RWPE2 (cell line): ENCODE measurements around the gene GRIP1.

Experiments
- ATAC-seq: fragments of 200-7000 bp; cut with Tn5 transposase; 3 replicates; pipeline ENCODE4 v1.9.1; 2021; ENCODE audit warnings: low read depth
- DNase-seq: peaks from one replicate; pipeline ENCODE4 v3.0.0-alpha.2; 2020; ENCODE audit warnings: low spot score
- H3K27ac ChIP-seq: fragments of 450-650 bp; 2 replicates; pipeline ENCODE4 v1.5.1; 2017; ENCODE audit warnings: mild to moderate bottlenecking; ENCODE audit not compliant: poor library complexity, severe bottlenecking
- H3K27me3 ChIP-seq: fragments of 250-450 bp; sonication (Bioruptor Pico); 2 replicates; pipeline ENCODE4 v1.5.1; 2021; ENCODE audit warnings: mild to moderate bottlenecking, moderate library complexity; ENCODE audit not compliant: insufficient read depth, poor library complexity, severe bottlenecking
- H3K36me3 ChIP-seq: fragments of 250-450 bp; sonication (Bioruptor Pico); 2 replicates; pipeline ENCODE4 v1.5.1; 2020; ENCODE audit warnings: low read depth, mild to moderate bottlenecking, moderate library complexity
- H3K4me1 ChIP-seq: fragments of 250-450 bp; sonication (Bioruptor Pico); 2 replicates; pipeline ENCODE4 v1.5.1; 2021; ENCODE audit warnings: mild to moderate bottlenecking, moderate library complexity; ENCODE audit not compliant: insufficient read depth, poor library complexity, severe bottlenecking
- H3K4me3 ChIP-seq: fragments of 250-450 bp; sonication (Bioruptor Pico); 2 replicates; pipeline ENCODE4 v1.5.1; 2021; ENCODE audit warnings: mild to moderate bottlenecking, moderate library complexity; ENCODE audit not compliant: severe bottlenecking
- H3K9me3 ChIP-seq: fragments of 250-450 bp; sonication (Bioruptor Pico); 2 replicates; pipeline ENCODE4 v1.5.1; 2021; ENCODE audit warnings: mild to moderate bottlenecking, moderate library complexity; ENCODE audit not compliant: severe bottlenecking
- TF ChIP-seq, protein P1 (sequence below): fragments of 450-650 bp; IDR thresholded peaks from one replicate; pipeline ENCODE4 v1.5.1; 2017; ENCODE audit warnings: mild to moderate bottlenecking, moderate library complexity; ENCODE audit not compliant: poor library complexity, severe bottlenecking

Gene GRIP1

DNA sequence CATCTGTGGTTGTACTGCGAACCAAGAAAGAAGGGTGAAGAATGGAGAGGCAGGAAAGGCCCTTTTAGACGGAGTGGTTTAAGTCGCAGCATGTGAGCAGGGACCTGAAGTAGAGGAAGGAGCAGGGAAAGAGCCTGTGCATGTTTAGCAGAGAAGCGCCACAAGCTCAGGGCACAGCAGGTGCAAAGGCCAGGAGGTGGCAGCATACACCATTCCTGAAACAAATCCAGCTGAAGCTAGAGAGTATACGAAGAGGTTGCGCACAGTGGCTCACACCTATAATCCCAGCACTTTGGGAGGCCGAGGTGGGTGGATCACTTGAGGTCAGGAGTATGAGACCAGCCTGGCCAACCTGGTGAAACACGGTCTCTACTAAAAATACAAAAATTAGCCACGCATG is 326.7 kb downstream of the GRIP1 start:
- H3K4me3 ChIP-seq: no peak overlapping the region
- TF ChIP-seq, protein P1, sequence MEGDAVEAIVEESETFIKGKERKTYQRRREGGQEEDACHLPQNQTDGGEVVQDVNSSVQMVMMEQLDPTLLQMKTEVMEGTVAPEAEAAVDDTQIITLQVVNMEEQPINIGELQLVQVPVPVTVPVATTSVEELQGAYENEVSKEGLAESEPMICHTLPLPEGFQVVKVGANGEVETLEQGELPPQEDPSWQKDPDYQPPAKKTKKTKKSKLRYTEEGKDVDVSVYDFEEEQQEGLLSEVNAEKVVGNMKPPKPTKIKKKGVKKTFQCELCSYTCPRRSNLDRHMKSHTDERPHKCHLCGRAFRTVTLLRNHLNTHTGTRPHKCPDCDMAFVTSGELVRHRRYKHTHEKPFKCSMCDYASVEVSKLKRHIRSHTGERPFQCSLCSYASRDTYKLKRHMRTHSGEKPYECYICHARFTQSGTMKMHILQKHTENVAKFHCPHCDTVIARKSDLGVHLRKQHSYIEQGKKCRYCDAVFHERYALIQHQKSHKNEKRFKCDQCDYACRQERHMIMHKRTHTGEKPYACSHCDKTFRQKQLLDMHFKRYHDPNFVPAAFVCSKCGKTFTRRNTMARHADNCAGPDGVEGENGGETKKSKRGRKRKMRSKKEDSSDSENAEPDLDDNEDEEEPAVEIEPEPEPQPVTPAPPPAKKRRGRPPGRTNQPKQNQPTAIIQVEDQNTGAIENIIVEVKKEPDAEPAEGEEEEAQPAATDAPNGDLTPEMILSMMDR: peak; percentile 54
- H3K27ac ChIP-seq: no peak overlapping the region
- H3K9me3 ChIP-seq: no peaks in the 10 kb centered on the region
- ATAC-seq: peak; percentile 60; the same call in 1 of the 3 replicates
- no peaks in the 10 kb centered on the region for H3K36me3 ChIP-seq
- no peaks in the 10 kb centered on the region for H3K27me3 ChIP-seq
- no peaks in the 10 kb centered on the region for H3K4me1 ChIP-seq
- no peak for DNase-seq

DNA sequence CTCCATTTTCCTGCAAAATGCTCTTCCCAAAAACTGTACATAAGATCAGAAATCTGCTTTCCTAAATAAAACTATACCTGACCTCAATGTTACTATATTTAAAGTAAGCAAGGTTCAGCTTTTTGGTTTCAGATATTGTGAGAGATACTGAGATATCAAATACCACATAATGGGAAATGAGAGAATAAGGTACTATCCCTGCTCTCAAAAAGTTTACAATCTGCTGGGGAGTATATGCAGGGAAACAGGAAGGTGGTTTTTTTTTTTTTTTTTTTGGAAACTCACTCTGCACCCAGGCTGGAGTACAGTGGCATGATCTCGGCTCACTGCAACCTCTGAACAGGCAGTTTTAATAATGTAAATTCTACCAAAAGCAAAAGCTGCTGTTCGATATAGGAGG is 327.6 kb downstream of the GRIP1 start:
- TF ChIP-seq, protein P1: no peak
- Histone ChIP-seq H3K4me1 (no peaks in the 10 kb centered on the region), H3K27ac (no peak overlapping the region), H3K9me3 (no peaks in the 10 kb centered on the region), H3K4me3 (no peak overlapping the region), H3K27me3 (no peaks in the 10 kb centered on the region), H3K36me3 (no peaks in the 10 kb centered on the region)
- DNase-seq (no peak), ATAC-seq (no peak)

DNA sequence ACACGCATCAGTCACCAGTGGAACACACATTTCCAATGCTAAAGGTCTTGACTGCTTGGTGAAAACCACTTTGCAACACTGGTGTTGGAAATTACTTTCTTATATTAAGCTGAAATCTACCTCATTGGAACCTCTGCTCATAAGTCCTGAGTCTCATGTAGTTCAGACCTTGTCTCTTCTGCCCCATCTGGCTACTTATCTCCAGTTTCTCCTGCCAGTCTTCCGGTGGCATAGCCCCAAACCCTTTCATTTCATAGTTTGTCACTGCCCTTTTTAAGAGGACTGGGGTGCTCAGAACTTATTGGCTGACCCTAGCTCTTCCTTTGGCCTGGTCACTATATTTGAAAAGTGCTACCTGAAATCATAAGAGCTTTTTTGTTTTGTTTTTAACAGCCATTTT is 332.9 kb downstream of the GRIP1 start:
- Histone ChIP-seq H3K27me3 (no peaks in the 10 kb centered on the region), H3K4me1 (no peaks in the 10 kb centered on the region), H3K36me3 (no peaks in the 10 kb centered on the region), H3K27ac (no peak overlapping the region), H3K9me3 (no peaks in the 10 kb centered on the region), H3K4me3 (no peak overlapping the region)
- ATAC-seq (no peak), DNase-seq (no peak)
- TF ChIP-seq, protein P1: no peak

DNA sequence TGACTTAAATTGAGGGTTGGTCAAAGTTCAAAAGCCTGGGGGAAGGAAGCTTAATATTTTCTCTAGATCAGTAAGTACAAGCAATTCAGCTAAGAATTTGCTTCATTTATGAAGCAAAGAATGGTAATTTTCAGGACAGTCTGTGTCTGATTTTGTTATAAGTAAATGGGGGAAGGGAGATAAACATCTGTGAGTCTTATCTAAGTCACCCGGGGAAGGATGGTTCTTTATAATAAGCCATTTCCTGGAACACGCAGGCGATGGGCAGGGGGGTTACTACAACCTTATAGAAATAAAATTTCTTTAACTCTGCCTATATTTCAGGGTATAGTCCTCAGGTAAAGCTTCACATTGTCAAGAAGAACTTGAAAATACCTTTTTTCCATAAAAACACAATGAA is 333.7 kb downstream of the GRIP1 start:
- TF ChIP-seq, protein P1: no peak
- H3K27me3 ChIP-seq: no peaks in the 10 kb centered on the region
- no peaks in the 10 kb centered on the region for H3K4me1 ChIP-seq
- H3K4me3 ChIP-seq: no peak overlapping the region
- DNase-seq (no peak), ATAC-seq (no peak)
- no peaks in the 10 kb centered on the region for H3K9me3 ChIP-seq
- no peaks in the 10 kb centered on the region for H3K36me3 ChIP-seq
- H3K27ac ChIP-seq: no peak overlapping the region

DNA sequence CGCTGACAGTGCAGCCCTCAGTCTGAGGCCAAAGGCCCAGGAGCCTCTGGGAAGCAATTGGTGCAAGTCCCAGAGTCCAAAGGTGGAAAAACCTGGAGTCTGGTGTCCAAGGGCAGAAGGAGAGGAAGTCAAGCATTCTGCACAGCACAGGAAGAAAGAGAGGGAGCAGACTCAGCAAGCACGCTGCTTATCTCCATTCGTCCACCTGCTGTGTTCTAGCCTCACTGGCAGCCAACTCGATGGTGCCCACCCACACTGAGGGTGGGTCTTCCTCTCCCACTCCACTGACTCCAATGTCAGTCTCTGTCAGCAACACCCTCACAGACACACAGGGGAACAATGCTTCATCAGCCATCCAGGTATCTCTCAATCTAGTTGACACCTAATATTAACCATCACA is 337.8 kb downstream of the GRIP1 start:
- no peaks in the 10 kb centered on the region for H3K4me1 ChIP-seq
- no peaks in the 10 kb centered on the region for H3K36me3 ChIP-seq
- no peak overlapping the region for H3K4me3 ChIP-seq
- ATAC-seq: no peak
- H3K27ac ChIP-seq: no peak overlapping the region
- H3K9me3 ChIP-seq: no peaks in the 10 kb centered on the region
- no peaks in the 10 kb centered on the region for H3K27me3 ChIP-seq
- TF ChIP-seq, protein P1: no peak
- no peak for DNase-seq
